Stomach (tissue), 9 donors: ENCODE results near the gene GPR150. TPM values are rescaled to one million over a fixed set of nuclear protein-coding genes. Genes with fewer than 3 reads are reported as not detected.
A peak's percentile ranks its signal among the peaks of the same experiment; 100 is the strongest.

Source experiments
- DNase-seq, 2 donors: peaks; one replicate each; pipeline versions ENCODE4 v3.0.0 to v3.0.0-alpha.2; 2013 to 2019
- H3K27ac ChIP-seq, 5 donors: fragments of 200-600 bp in 4 of 5; sonication (generic) in 4 of 5; one replicate each; pipeline ENCODE4 v1.5.1; 2013 to 2019; ENCODE audit warnings: mild to moderate bottlenecking in 1 of 5, moderate library complexity in 1 of 5
- H3K27me3 ChIP-seq, 3 donors: fragments of 200-600 bp; sonication (generic); one replicate each; pipeline ENCODE4 v1.5.1; 2017 to 2019; ENCODE audit warnings: mixed run types in 1 of 3
- H3K36me3 ChIP-seq, 4 donors: fragments of 200-600 bp; sonication (generic); 1 replicate in 3 of 4; 2 replicates in 1 of 4; pipeline ENCODE4 v1.5.1; 2016 to 2019
- H3K4me1 ChIP-seq, 4 donors: fragments of 200-600 bp; sonication (generic); one replicate each; pipeline ENCODE4 v1.5.1; 2016 to 2019
- H3K4me3 ChIP-seq, 4 donors: fragments of 200-600 bp; sonication (generic) in 3 of 4; one replicate each; pipeline ENCODE4 v1.5.1; 2016 to 2019; ENCODE audit warnings: mild to moderate bottlenecking in 1 of 4
- H3K9me3 ChIP-seq, 4 donors: fragments of 200-600 bp; sonication (generic); one replicate each; pipeline ENCODE4 v1.5.1; 2016 to 2019
- CTCF ChIP-seq, 7 experiments: fragments of 450-650 bp in 4 of 7; fragments of 200-600 bp in 3 of 7; sonication (generic) in 3 of 7; IDR thresholded peaks; one replicate each; pipeline ENCODE4 v1.5.1; 2016 to 2019; ENCODE audit warnings: antibody characterized with exemption in 7 of 7, control low read depth in 2 of 7, mild to moderate bottlenecking in 1 of 7
- EP300 ChIP-seq: sonication (generic); formaldehyde crosslinking; IDR thresholded peaks from one replicate; pipeline ENCODE4 v1.6.1; 2017; ENCODE audit warnings: antibody characterized with exemption
- POLR2A ChIP-seq, 4 donors: fragments of 450-650 bp; IDR thresholded peaks; one replicate each; pipeline ENCODE4 v1.6.1; 2016; ENCODE audit warnings: antibody characterized with exemption in 4 of 4, control low read depth in 2 of 4, mild to moderate bottlenecking in 1 of 4, moderate library complexity in 1 of 4
- POLR2AphosphoS5 ChIP-seq, 3 donors: sonication (generic); formaldehyde crosslinking; IDR thresholded peaks; one replicate each; pipeline ENCODE4 v1.6.1; 2016; ENCODE audit warnings: antibody characterized with exemption in 3 of 3
- WGBS, 5 donors: extraction: QIAGEN DNeasy Blood & Tissue Kit in 3 of 5; methylation state at CpG; one replicate each; pipeline versions ENCODE4 v1.1.5 to v1.1.7; 2013 to 2018; 5-methylcytosine and 5-hydroxymethylcytosine counted together
- intact Hi-C: fragments of 100-400 bp; cut with DNase I; formaldehyde crosslinking; loops from one replicate; pipeline ENCODE4 v1.15.1; 2023; ENCODE audit warnings: low total_unique reads
- polyA plus RNA-seq, 3 donors: library from polyadenylated mRNA; stranded (reverse); fragments of 200-250 nt; gene quantifications; one replicate each; pipeline ENCODE4 v1.2.3, GENCODE V29; 2013
- total RNA-seq, 5 donors: library from RNA; depleted of rRNA; stranded (reverse); fragments of >200 nt; gene quantifications; one replicate each; pipeline versions ENCODE4 v1.1.0 to v1.2.3, GENCODE V29; 2014 to 2016
- donor health status: healthy with polysubstance abuse.
- donor health status: Bipolar disorder and iron deficiency.
- donor health status: healthy.

GPR150 gene
- total and polyA plus RNA-seq, 8 donors, result 0.18 to 1.0 (median 0.76) TPM; not detected in 3

GRCh38 chr5:95590880-95591279 lies 29.0 kb upstream of the GPR150 start:
- WGBS, 5 donors, result 81 to 94% (median 92%) methylated on average over 1 of the region's 1 CpG

GRCh38 chr5:95591490-95591901 lies 28.4 kb upstream of the GPR150 start:
- Histone ChIP-seq H3K4me3 (no peak overlapping the region), H3K4me1 (no peaks in the 10 kb centered on the region), H3K36me3 (peaks cover 0 to 6% (median 0%) of the 10 kb centered on the region in 4 donors), H3K27me3 (no peaks in the 10 kb centered on the region), H3K9me3 (no peaks in the 10 kb centered on the region), H3K27ac (no peak overlapping the region)
- intact Hi-C loops, result no loop called here
- DNase-seq, result no peak
- TF ChIP-seq POLR2AphosphoS5 (IDR thresholded peaks at IDR 0.05) (peak in 1 of 3 donors; percentile 38), EP300 (no peak)
- WGBS, 5 donors, result 81 to 85% (median 83%) methylated on average over 5 of the region's 5 CpGs

More at GRCh38 chr5:95590880-95591279, 29.0 kb upstream of the GPR150 start:
- no peak for DNase-seq
- H3K4me3 ChIP-seq, result no peak overlapping the region
- no peaks in the 10 kb centered on the region for H3K4me1 ChIP-seq
- TF ChIP-seq POLR2A (IDR thresholded peaks at IDR 0.05), result no peak
- no peak for TF ChIP-seq POLR2AphosphoS5 (IDR thresholded peaks at IDR 0.05)
- no peak for TF ChIP-seq CTCF (IDR thresholded peaks at IDR 0.05)
- TF ChIP-seq EP300, result no peak
- H3K27ac ChIP-seq, result no peak overlapping the region
- intact Hi-C loops, result no loop called here
- no peaks in the 10 kb centered on the region for H3K27me3 ChIP-seq
- peaks cover 0 to 6% (median 0%) of the 10 kb centered on the region in 4 donors for H3K36me3 ChIP-seq
- H3K9me3 ChIP-seq, result no peaks in the 10 kb centered on the region

DNA sequence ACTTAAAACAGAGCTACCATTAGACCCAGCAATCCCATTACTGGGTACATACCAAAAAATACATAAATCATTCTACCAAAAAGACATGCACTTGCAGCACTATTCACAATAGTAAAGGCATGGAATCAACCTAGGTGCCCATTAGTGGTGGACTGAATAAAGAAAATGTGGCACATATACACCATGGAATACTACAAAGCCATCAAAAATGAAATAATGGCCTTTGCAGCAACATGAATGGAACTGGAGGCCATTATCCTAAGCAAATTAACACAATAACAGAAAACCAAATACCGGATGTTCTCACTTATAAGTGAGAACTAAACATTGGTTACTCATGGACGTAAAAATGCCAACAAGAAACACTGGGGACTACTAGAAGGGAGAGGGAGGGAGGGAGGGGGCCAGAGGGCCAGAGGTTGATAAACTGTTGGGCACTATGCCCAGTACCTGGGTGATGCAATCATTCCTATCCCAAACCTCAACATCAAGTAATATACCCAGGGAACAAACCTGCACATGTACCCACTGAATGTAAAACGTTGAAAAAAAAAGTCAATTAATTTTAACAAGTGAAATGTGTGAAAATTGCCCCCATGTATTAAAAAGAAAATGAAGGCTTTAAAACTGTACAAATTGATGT lies 24.5 kb upstream of the GPR150 start:
- WGBS, 5 donors, result 88 to 96% (median 95%) methylated on average over 3 of the region's 3 CpGs

DNA sequence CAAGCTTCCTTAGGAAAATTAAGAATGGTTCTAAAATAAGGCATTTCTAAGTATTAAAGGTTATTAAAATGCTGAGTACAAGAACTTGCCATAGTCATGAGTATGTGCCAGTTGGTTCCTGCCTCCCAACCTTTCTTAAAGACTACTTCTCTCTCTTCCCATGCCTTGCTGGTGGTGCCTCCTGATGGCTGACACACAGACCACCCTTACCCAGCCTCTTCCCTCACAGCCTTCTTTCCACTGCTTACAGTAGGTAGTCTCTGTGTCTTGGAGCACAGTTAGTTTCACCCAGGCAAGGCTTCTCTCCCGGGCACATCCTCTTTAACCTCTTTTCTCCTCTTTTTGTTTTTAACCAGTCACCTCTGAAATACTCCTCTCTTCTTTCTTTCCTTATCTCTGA lies 20.6 kb upstream of the GPR150 start:
- intact Hi-C loops, result no loop called here
- Histone ChIP-seq H3K36me3 (peaks cover 9 to 31% (median 19%) of the 10 kb centered on the region in 4 donors), H3K27ac (no peak overlapping the region), H3K4me3 (no peak overlapping the region), H3K9me3 (no peaks in the 10 kb centered on the region), H3K4me1 (no peaks in the 10 kb centered on the region), H3K27me3 (no peaks in the 10 kb centered on the region)
- no peak for DNase-seq
- TF ChIP-seq POLR2A (IDR thresholded peaks at IDR 0.05) (no peak), POLR2AphosphoS5 (IDR thresholded peaks at IDR 0.05) (no peak)
- WGBS, 5 donors, result 82 to 90% (median 87%) methylated on average over 1 of the region's 1 CpG

More for the DNA sequence above, 24.5 kb upstream of the GPR150 start:
- Histone ChIP-seq H3K27me3 (no peaks in the 10 kb centered on the region), H3K9me3 (no peaks in the 10 kb centered on the region), H3K4me1 (no peaks in the 10 kb centered on the region), H3K27ac (no peak overlapping the region), H3K36me3 (peaks cover 0 to 7% (median 0%) of the 10 kb centered on the region in 4 donors), H3K4me3 (no peak overlapping the region)
- TF ChIP-seq POLR2A (IDR thresholded peaks at IDR 0.05), result no peak
- no peak for DNase-seq
- intact Hi-C loops, result no loop called here

GRCh38 chr5:95600557-95600956 lies 19.3 kb upstream of the GPR150 start:
- H3K4me3 ChIP-seq, result no peak overlapping the region
- no peaks in the 10 kb centered on the region for H3K4me1 ChIP-seq
- no peaks in the 10 kb centered on the region for H3K9me3 ChIP-seq
- no peak overlapping the region for H3K27ac ChIP-seq
- H3K36me3 ChIP-seq, result peaks cover 9 to 31% (median 19%) of the 10 kb centered on the region in 4 donors
- TF ChIP-seq POLR2AphosphoS5 (IDR thresholded peaks at IDR 0.05) (no peak), EP300 (no peak), CTCF (IDR thresholded peaks at IDR 0.05) (no peak), POLR2A (IDR thresholded peaks at IDR 0.05) (no peak)
- intact Hi-C loops, result no loop called here
- no peak for DNase-seq
- WGBS, 5 donors, result 77 to 96% (median 89%) methylated on average over 1 of the region's 1 CpG
- no peaks in the 10 kb centered on the region for H3K27me3 ChIP-seq

- H3K27ac ChIP-seq, result no peak overlapping the region
- intact Hi-C loops, result no loop called here
- no peak for DNase-seq
- peaks cover 9 to 26% (median 18%) of the 10 kb centered on the region in 4 donors for H3K36me3 ChIP-seq
- no peaks in the 10 kb centered on the region for H3K27me3 ChIP-seq
- no peak overlapping the region for H3K4me3 ChIP-seq
- no peaks in the 10 kb centered on the region for H3K4me1 ChIP-seq
- no peaks in the 10 kb centered on the region for H3K9me3 ChIP-seq
- no peak for TF ChIP-seq CTCF (IDR thresholded peaks at IDR 0.05)
- TF ChIP-seq POLR2A (IDR thresholded peaks at IDR 0.05), result no peak
- TF ChIP-seq POLR2AphosphoS5 (IDR thresholded peaks at IDR 0.05), result no peak
- no peak for TF ChIP-seq EP300
- 96 to 100% (median 98%) methylated on average over 5 of the region's 5 CpGs for WGBS, 5 donors
These were observed 14.1 kb upstream of the GPR150 start for GRCh38 chr5:95605786-95606185.
